Endothelial cell (in vitro differentiated cells): Measurements from ENCODE around the gene RNF4. TPM values are rescaled to one million over a fixed set of nuclear protein-coding genes. Genes with fewer than 3 reads are reported as not detected.
"Not testable (repeated sequence)": the region's sequence is repeated elsewhere in the genome, so short reads cannot be mapped to it uniquely, and the experiment has no call there.

Experiments used
- DNase-seq: peaks from one replicate; pipeline ENCODE4 v3.0.0; 2021; ENCODE audit warnings: low spot score
- H3K27ac Mint-ChIP-seq: one replicate; pipeline ENCODE4 v1.8.0; 2021; ENCODE audit warnings: mixed read lengths, inconsistent platforms; ENCODE audit not compliant: unreplicated experiment
- H3K27me3 Mint-ChIP-seq: one replicate; pipeline ENCODE4 v1.8.0; 2021; ENCODE audit warnings: mild to moderate bottlenecking, moderate library complexity, mixed read lengths, inconsistent platforms; ENCODE audit not compliant: unreplicated experiment
- H3K36me3 Mint-ChIP-seq: one replicate; pipeline ENCODE4 v1.8.0; 2021; ENCODE audit warnings: mild to moderate bottlenecking, low read depth, mixed read lengths, inconsistent platforms; ENCODE audit not compliant: unreplicated experiment
- H3K4me1 Mint-ChIP-seq: one replicate; pipeline ENCODE4 v1.8.0; 2021; ENCODE audit warnings: mild to moderate bottlenecking, mixed read lengths, inconsistent platforms; ENCODE audit not compliant: unreplicated experiment
- H3K4me3 Mint-ChIP-seq: one replicate; pipeline ENCODE4 v1.8.0; 2021; ENCODE audit warnings: mild to moderate bottlenecking, mixed read lengths, inconsistent platforms; ENCODE audit not compliant: unreplicated experiment
- H3K9me3 Mint-ChIP-seq: one replicate; pipeline ENCODE4 v1.8.0; 2021; ENCODE audit warnings: mixed read lengths, inconsistent platforms; ENCODE audit not compliant: unreplicated experiment
- total RNA-seq: library from RNA; stranded (reverse); fragmentation: NEBNext Ultra II Directional; extraction: Animal tissue kit (Norgen Biotek cat#: 25700); gene quantifications from one replicate; pipeline ENCODE4 v1.2.1, GENCODE V29; 2021; ENCODE audit not compliant: unreplicated experiment
- TF ChIP-seq, protein P1 (sequence below): fragments of 200-600 bp; sonication (generic); IDR thresholded peaks from one replicate; pipeline ENCODE4 v1.5.0; 2021; ENCODE audit warnings: antibody characterized with exemption; ENCODE audit not compliant: unreplicated experiment

RNF4 gene
- total RNA-seq, 1 donor from 2014 or later, result 65.0 TPM

DNA sequence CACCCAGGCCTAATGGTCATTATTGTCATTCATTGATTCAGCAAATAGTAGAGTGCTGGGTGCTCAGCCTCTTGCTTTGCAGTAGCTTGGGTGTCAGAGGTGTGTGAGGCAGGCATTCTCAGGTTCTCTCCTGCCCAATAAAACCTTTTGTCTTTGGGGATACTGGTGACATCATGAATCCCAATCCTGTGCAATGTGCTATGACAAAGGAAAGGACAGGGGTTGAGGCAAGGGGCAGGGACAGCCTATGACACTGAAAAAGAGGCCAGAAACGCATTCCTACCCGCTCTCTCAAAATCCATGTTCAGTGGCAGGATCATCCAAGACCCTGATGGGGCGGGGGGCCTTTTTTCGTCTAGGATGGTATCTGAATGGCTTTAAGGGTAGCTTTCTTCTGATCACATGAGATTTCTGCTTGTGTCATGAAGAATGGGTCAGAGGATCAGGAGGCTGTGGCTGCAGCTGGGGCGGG is 66.0 kb downstream of the RNF4 start:
- Mint-ChIP-seq H3K9me3 (no peaks in the 10 kb centered on the region), H3K4me3 (peak overlapping the region; percentile 97), H3K27me3 (peaks cover 9% of the 10 kb centered on the region), H3K27ac (peak overlapping the region; percentile 92), H3K4me1 (peaks cover 4% of the 10 kb centered on the region), H3K36me3 (no peaks in the 10 kb centered on the region)
- TF ChIP-seq, protein P1, sequence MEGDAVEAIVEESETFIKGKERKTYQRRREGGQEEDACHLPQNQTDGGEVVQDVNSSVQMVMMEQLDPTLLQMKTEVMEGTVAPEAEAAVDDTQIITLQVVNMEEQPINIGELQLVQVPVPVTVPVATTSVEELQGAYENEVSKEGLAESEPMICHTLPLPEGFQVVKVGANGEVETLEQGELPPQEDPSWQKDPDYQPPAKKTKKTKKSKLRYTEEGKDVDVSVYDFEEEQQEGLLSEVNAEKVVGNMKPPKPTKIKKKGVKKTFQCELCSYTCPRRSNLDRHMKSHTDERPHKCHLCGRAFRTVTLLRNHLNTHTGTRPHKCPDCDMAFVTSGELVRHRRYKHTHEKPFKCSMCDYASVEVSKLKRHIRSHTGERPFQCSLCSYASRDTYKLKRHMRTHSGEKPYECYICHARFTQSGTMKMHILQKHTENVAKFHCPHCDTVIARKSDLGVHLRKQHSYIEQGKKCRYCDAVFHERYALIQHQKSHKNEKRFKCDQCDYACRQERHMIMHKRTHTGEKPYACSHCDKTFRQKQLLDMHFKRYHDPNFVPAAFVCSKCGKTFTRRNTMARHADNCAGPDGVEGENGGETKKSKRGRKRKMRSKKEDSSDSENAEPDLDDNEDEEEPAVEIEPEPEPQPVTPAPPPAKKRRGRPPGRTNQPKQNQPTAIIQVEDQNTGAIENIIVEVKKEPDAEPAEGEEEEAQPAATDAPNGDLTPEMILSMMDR, result no peak
- no peak for DNase-seq

- Mint-ChIP-seq H3K9me3 (no peaks in the 10 kb centered on the region), H3K36me3 (no peaks in the 10 kb centered on the region), H3K27me3 (peaks cover 9% of the 10 kb centered on the region), H3K4me3 (peak overlapping the region; percentile 97), H3K27ac (peak overlapping the region; percentile 96), H3K4me1 (peaks cover 4% of the 10 kb centered on the region)
- TF ChIP-seq, protein P1, result no peak
- DNase-seq, result peak; percentile 62
Observed at GRCh38 chr4:2535376-2536192, 66.7 kb downstream of the RNF4 start.

- peak; percentile 98 for DNase-seq
- Mint-ChIP-seq H3K27ac (peak within 1 kb of the TSS; percentile 96), H3K4me1 (peaks cover 4% of the 10 kb centered on the region), H3K36me3 (no peaks in the 10 kb centered on the region), H3K4me3 (peak within 1 kb of the TSS; percentile 97), H3K9me3 (no peaks in the 10 kb centered on the region), H3K27me3 (peaks cover 7% of the 10 kb centered on the region)
- TF ChIP-seq, protein P1, result no peak
Observed at GRCh38 chr4:2536193-2537010, 67.5 kb downstream of the RNF4 start, which contains the start of gene FAM193A. Gene FAM193A, plus strand, starts transcription at chr4:2536647. Its CDS starts 269 bp downstream, at chr4:2536916.

DNA sequence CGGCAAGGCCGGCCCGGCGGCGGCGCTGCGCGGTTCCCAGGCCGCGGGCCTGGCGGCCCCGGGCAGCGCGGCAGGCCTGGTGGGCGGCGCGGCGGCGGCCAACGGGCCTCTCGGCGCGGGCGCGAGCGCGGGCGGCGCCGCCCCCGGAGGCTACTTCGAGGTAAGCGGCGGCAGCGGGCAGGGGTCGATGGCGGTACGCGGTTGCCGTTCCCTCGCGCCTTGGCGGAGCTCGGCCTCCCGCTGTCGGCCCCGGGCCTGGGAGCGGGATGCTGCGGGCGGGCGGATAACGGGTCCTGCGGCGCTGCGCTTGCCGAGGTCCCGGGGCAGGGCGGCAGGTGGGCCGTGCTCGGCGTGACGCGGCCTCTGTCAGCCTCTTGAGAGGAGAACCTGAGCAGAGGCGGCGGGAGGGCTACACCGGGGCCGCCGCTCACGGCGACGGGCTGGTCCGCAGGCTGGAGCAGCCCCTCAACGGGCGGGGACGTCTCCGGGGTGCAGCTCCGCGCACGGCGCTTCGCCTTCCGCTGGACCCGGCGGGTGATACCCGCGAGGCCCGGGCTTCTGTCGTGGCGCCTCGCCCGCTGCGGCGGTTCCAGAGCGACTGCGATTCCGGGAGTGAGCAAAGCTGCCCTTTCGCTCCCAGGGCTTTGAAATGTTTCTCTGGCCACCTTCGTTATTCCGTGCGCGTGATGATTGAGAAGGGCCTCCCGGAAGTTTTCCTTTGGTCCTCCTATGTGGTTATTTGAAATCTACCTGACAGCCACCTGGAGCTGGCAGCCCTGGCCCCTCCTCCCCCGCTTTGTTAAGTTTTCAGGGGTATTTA is 68.3 kb downstream of the RNF4 start:
- H3K4me3 Mint-ChIP-seq, result peak overlapping the region; percentile 94

GRCh38 chr4:2543580-2544191 is 74.8 kb downstream of the RNF4 start:
- H3K4me3 Mint-ChIP-seq, result peak overlapping the region; percentile 13
- H3K9me3 Mint-ChIP-seq, DNase-seq, H3K27me3 Mint-ChIP-seq, H3K36me3 Mint-ChIP-seq, H3K27ac Mint-ChIP-seq, H3K4me1 Mint-ChIP-seq: not testable (repeated sequence)

More for the DNA sequence above, 68.3 kb downstream of the RNF4 start:
- Mint-ChIP-seq H3K27me3 (peaks cover 7% of the 10 kb centered on the region), H3K27ac (peak overlapping the region; percentile 85), H3K4me1 (peaks cover 4% of the 10 kb centered on the region), H3K36me3 (no peaks in the 10 kb centered on the region), H3K9me3 (no peaks in the 10 kb centered on the region)
- TF ChIP-seq, protein P1, result no peak
- peak; percentile 49 for DNase-seq
